ENCODE data around the gene TMEM167B. TPM values are rescaled to one million over a fixed set of nuclear protein-coding genes. Genes with fewer than 3 reads are reported as not detected.

TMEM167B gene
- total and polyA plus RNA-seq, 7 donors: 19.8 to 56.0 (median 30.8) TPM

- WGBS, 3 donors: 79 to 83% (median 81%) methylated on average over 4 of the region's 4 CpGs
- H3K4me1 ChIP-seq: no peaks in the 10 kb centered on the region
- intact Hi-C loops (cut with DNase I): loop anchor here in 1 of 2 donors (10.0 kb wide), 1 partner anchor 89 kb away; no protein-coding TSS in a partner anchor
- no peaks in the 10 kb centered on the region for H3K36me3 ChIP-seq (ENCODE audit: insufficient read depth in 1 of 2, low read depth in 1 of 2)
- no peak for TF ChIP-seq CTCF (IDR thresholded peaks at IDR 0.05)
- DNase-seq (no peak), ATAC-seq (no peak)
- peaks cover 0 to 4% (median 0%) of the 10 kb centered on the region in 3 donors for H3K27me3 ChIP-seq (ENCODE audit: insufficient read depth in 3 of 3, low read length in 2 of 3)
- H3K9me3 ChIP-seq: no peaks in the 10 kb centered on the region
- no peak overlapping the region for H3K27ac ChIP-seq
- no peak overlapping the region for H3K4me3 ChIP-seq
Observed at GRCh38 chr1:109105881-109106280, 15.3 kb downstream of the TMEM167B start.

DNA sequence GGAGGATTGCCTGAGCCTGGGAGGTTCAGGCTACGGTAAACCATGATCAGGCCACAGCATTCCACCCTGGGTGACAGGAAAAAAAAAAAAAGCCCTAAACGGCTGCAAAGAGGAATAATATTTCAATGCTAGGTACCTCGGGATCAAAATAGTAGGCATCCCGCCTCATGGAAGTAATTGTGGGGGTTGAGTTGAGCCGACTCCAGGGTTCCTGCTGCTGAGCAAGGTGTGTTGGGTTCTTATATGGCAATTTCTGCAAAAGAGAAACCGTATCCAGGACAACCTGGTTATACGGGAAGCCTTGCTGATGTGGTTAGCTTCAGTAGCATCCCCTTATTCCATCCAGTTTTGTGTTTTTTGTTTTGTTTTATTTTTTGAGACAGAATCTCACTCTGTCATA is 17.2 kb downstream of the TMEM167B start:
- peaks cover 7% of the 10 kb centered on the region for H3K4me1 ChIP-seq
- H3K27me3 ChIP-seq (ENCODE audit: insufficient read depth in 3 of 3, low read length in 2 of 3): peaks cover 0 to 4% (median 0%) of the 10 kb centered on the region in 3 donors
- H3K36me3 ChIP-seq (ENCODE audit: insufficient read depth in 1 of 2, low read depth in 1 of 2): no peaks in the 10 kb centered on the region
- DNase-seq: no peak
- H3K27ac ChIP-seq: no peak overlapping the region
- H3K9me3 ChIP-seq: no peaks in the 10 kb centered on the region
- WGBS, 3 donors: 74 to 82% (median 79%) methylated on average over 7 of the region's 7 CpGs
- ATAC-seq: no peak
- no peak overlapping the region for H3K4me3 ChIP-seq
- intact Hi-C loops (cut with DNase I): loop anchor here in 1 of 2 donors (10.0 kb wide), 1 partner anchor 87 kb away; no protein-coding TSS in a partner anchor
- no peak for TF ChIP-seq CTCF (IDR thresholded peaks at IDR 0.05)

- 58 to 72% (median 72%) methylated on average over 3 of the region's 3 CpGs for WGBS, 3 donors
- Histone ChIP-seq H3K27me3 (ENCODE audit: insufficient read depth in 3 of 3, low read length in 2 of 3) (peaks cover 0 to 19% (median 0%) of the 10 kb centered on the region in 3 donors), H3K36me3 (ENCODE audit: insufficient read depth in 1 of 2, low read depth in 1 of 2) (no peaks in the 10 kb centered on the region), H3K27ac (no peak overlapping the region), H3K4me1 (peaks cover 10% of the 10 kb centered on the region), H3K9me3 (no peaks in the 10 kb centered on the region), H3K4me3 (no peak overlapping the region)
- DNase-seq (no peak), ATAC-seq (no peak)
- TF ChIP-seq CTCF (IDR thresholded peaks at IDR 0.05): no peak
- intact Hi-C loops (cut with DNase I): loop anchor here (5.0 to 10.0 kb wide), 2 partner anchors 85 to 148 kb away; partner anchors contain the start of gene CLCC1 (in 1 of the 2)
Observed at GRCh38 chr1:109109906-109110305, 19.3 kb downstream of the TMEM167B start.

- intact Hi-C loops (cut with DNase I): loop anchor here in 1 of 2 donors (5.0 kb wide), 1 partner anchor 149 kb away; the partner anchor contains the start of gene CLCC1
- Histone ChIP-seq H3K9me3 (no peaks in the 10 kb centered on the region), H3K4me3 (no peak overlapping the region), H3K4me1 (peaks cover 10% of the 10 kb centered on the region), H3K27me3 (ENCODE audit: insufficient read depth in 3 of 3, low read length in 2 of 3) (peaks cover 0 to 31% (median 0%) of the 10 kb centered on the region in 3 donors), H3K36me3 (ENCODE audit: insufficient read depth in 1 of 2, low read depth in 1 of 2) (no peaks in the 10 kb centered on the region), H3K27ac (no peak overlapping the region)
- no peak for DNase-seq
- TF ChIP-seq CTCF (IDR thresholded peaks at IDR 0.05): no peak
- 73 to 80% (median 80%) methylated on average over 5 of the region's 5 CpGs for WGBS, 3 donors
- no peak for ATAC-seq
Observed at GRCh38 chr1:109111386-109112055, 21.0 kb downstream of the TMEM167B start.

Measured in psoas muscle (tissue), 8 donors.